Tibial nerve (tissue), 4 donors: Measurements from ENCODE around the gene FGR. TPM values are rescaled to one million over a fixed set of nuclear protein-coding genes. Genes with fewer than 3 reads are reported as not detected.

ENCODE experiments used
- DNase-seq, 2 donors: peaks; one replicate each; pipeline ENCODE4 v3.0.0-alpha.2; 2019; ENCODE audit warnings: low spot score in 2 of 2
- H3K27ac ChIP-seq, 4 donors: fragments of 200-600 bp; sonication (generic) in 3 of 4; one replicate each; pipeline ENCODE4 v1.5.1; 2017 to 2019; ENCODE audit warnings: mild to moderate bottlenecking in 1 of 4
- H3K27me3 ChIP-seq, 2 donors: fragments of 200-600 bp; sonication (generic) in 1 of 2; one replicate each; pipeline versions ENCODE4 v1.5.1 to v1.6.0; 2017 to 2019
- H3K36me3 ChIP-seq, 3 donors: fragments of 200-600 bp; sonication (generic); one replicate each; pipeline ENCODE4 v1.5.1; 2018 to 2019
- H3K4me1 ChIP-seq, 4 donors: fragments of 200-600 bp; sonication (generic) in 3 of 4; one replicate each; pipeline ENCODE4 v1.5.1; 2017 to 2019
- H3K4me3 ChIP-seq, 4 donors: fragments of 200-600 bp; sonication (generic) in 3 of 4; one replicate each; pipeline ENCODE4 v1.5.1; 2017 to 2019; ENCODE audit warnings: mild to moderate bottlenecking in 1 of 4, moderate library complexity in 1 of 4
- H3K9me3 ChIP-seq, 4 donors: fragments of 200-600 bp; sonication (generic) in 3 of 4; one replicate each; pipeline ENCODE4 v1.5.1; 2017 to 2019
- CTCF ChIP-seq, 5 experiments: fragments of 200-600 bp in 3 of 5; fragments of 450-650 bp in 2 of 5; sonication (generic) in 3 of 5; IDR thresholded peaks; one replicate each; pipeline ENCODE4 v1.5.1; 2016 to 2019; ENCODE audit warnings: antibody characterized with exemption in 5 of 5, mild to moderate bottlenecking in 3 of 5, moderate library complexity in 2 of 5
- EP300 ChIP-seq, 2 donors: sonication (generic); formaldehyde crosslinking; IDR thresholded peaks; one replicate each; pipeline ENCODE4 v1.6.1; 2017; ENCODE audit warnings: antibody characterized with exemption in 2 of 2, mild to moderate bottlenecking in 1 of 2
- POLR2A ChIP-seq, 2 donors: fragments of 450-650 bp; IDR thresholded peaks; one replicate each; pipeline ENCODE4 v1.6.1; 2017; ENCODE audit warnings: antibody characterized with exemption in 2 of 2, mild to moderate bottlenecking in 2 of 2, moderate library complexity in 2 of 2
- WGBS, 2 donors: methylation state at CpG; one replicate each; pipeline ENCODE4 v1.1.5; 2018; 5-methylcytosine and 5-hydroxymethylcytosine counted together
- total RNA-seq, 4 donors: library from RNA; depleted of rRNA; stranded (reverse); fragments of >200 nt; gene quantifications; one replicate each; pipeline ENCODE4 v1.1.0, GENCODE V29; 2016

The FGR gene
- total RNA-seq, 4 donors from 2014 or later: 18.4 to 63.9 (median 22.6) TPM

- Histone ChIP-seq H3K27ac (peak overlapping the region; percentile 70 to 96 (median 86)), H3K9me3 (no peaks in the 10 kb centered on the region), H3K4me3 (no peak overlapping the region), H3K27me3 (no peaks in the 10 kb centered on the region), H3K36me3 (no peaks in the 10 kb centered on the region), H3K4me1 (peaks cover 7 to 98% (median 82%) of the 10 kb centered on the region in 4 donors)
- 21 to 57% methylated on average over 3 of the region's 3 CpGs for WGBS, 2 donors
- no peak for DNase-seq
- TF ChIP-seq POLR2A (IDR thresholded peaks at IDR 0.05) (no peak), EP300 (IDR thresholded peaks at IDR 0.05) (no peak), CTCF (IDR thresholded peaks at IDR 0.05) (no peak)
Observed at GRCh38 chr1:27570784-27571183, 64.2 kb downstream of the FGR start.

GRCh38 chr1:27570356-27570755 lies 64.6 kb downstream of the FGR start:
- TF ChIP-seq EP300 (IDR thresholded peaks at IDR 0.05): no peak
- no peak for TF ChIP-seq CTCF (IDR thresholded peaks at IDR 0.05)
- no peak for TF ChIP-seq POLR2A (IDR thresholded peaks at IDR 0.05)
- Histone ChIP-seq H3K4me3 (no peak overlapping the region), H3K36me3 (no peaks in the 10 kb centered on the region), H3K4me1 (peaks cover 7 to 100% (median 86%) of the 10 kb centered on the region in 4 donors), H3K9me3 (no peaks in the 10 kb centered on the region), H3K27ac (peak overlapping the region; percentile 70 to 96 (median 86)), H3K27me3 (no peaks in the 10 kb centered on the region)
- WGBS, 2 donors: 19 to 46% methylated on average over 2 of the region's 2 CpGs
- no peak for DNase-seq

GRCh38 chr1:27569506-27570291 lies 65.3 kb downstream of the FGR start:
- Histone ChIP-seq H3K4me1 (peaks cover 7 to 100% (median 89%) of the 10 kb centered on the region in 4 donors), H3K9me3 (no peaks in the 10 kb centered on the region), H3K4me3 (no peak overlapping the region), H3K27ac (peak overlapping the region; percentile 70 to 96 (median 86)), H3K27me3 (no peaks in the 10 kb centered on the region), H3K36me3 (no peaks in the 10 kb centered on the region)
- TF ChIP-seq POLR2A (IDR thresholded peaks at IDR 0.05) (no peak), EP300 (IDR thresholded peaks at IDR 0.05) (no peak), CTCF (IDR thresholded peaks at IDR 0.05) (no peak)
- WGBS, 2 donors: 51 to 61% methylated on average over 14 of the region's 14 CpGs
- no peak for DNase-seq

- 28 to 39% methylated on average over 3 of the region's 3 CpGs for WGBS, 2 donors
- H3K4me1 ChIP-seq: peaks cover 7 to 100% (median 89%) of the 10 kb centered on the region in 4 donors
- peak overlapping the region in 3 of 4 donors; percentile 16 to 49 (median 36) for H3K4me3 ChIP-seq
- no peak for DNase-seq
- no peaks in the 10 kb centered on the region for H3K36me3 ChIP-seq
- TF ChIP-seq EP300 (IDR thresholded peaks at IDR 0.05) (peak in 1 of 2 donors; percentile 22), POLR2A (IDR thresholded peaks at IDR 0.05) (no peak), CTCF (IDR thresholded peaks at IDR 0.05) (no peak)
- no peaks in the 10 kb centered on the region for H3K9me3 ChIP-seq
- H3K27ac ChIP-seq: peak overlapping the region; percentile 70 to 96 (median 86)
- H3K27me3 ChIP-seq: no peaks in the 10 kb centered on the region
Observed at GRCh38 chr1:27569088-27569460, 65.9 kb downstream of the FGR start.
